ENCODE measurements around the gene MRM1. TPM values are rescaled to one million over a fixed set of nuclear protein-coding genes. Genes with fewer than 3 reads are reported as not detected.

The MRM1 gene
- total and polyA plus RNA-seq, 9 of the 15 experiments (the other 6 are each of a cell fraction or from before 2014, with no cell fraction given): 0.61 to 28.4 (median 21.5) TPM

GRCh38 chr17:36612323-36612722 is 10.9 kb downstream of the MRM1 start:
- Histone ChIP-seq H3K9ac (ENCODE audit: insufficient read depth in 1 of 2, low read depth in 2 of 2, low read length in 2 of 2) (peak overlapping the region; percentile 30 to 47; a peak in 2 of 4 replicates), H3K79me2 (ENCODE audit: control insufficient read depth, insufficient read depth, low read length) (peaks cover 2% of the 10 kb centered on the region; the same call in 1 of the 3 replicates), H3K4me2 (ENCODE audit: insufficient read depth, low read length) (peak overlapping the region; percentile 57; the same call in 1 of the 2 replicates), H3K27ac (ENCODE audit: extremely low read depth, low read depth, low read length) (peak overlapping the region; percentile 62; the same call in 2 of the 3 replicates), H3K9me1 (ENCODE audit: control insufficient read depth, insufficient read depth, low read length) (no peaks in the 10 kb centered on the region), H3K9me3 (replicated peaks; ENCODE audit: control insufficient read depth, insufficient read depth, low read depth, low read length) (no peaks in the 10 kb centered on the region), H2AFZ (ENCODE audit: low read depth, low read length) (peak overlapping the region; percentile 76), H3K27me3 (ENCODE audit: control insufficient read depth in 2 of 2, insufficient read depth in 2 of 2, low read length in 2 of 2) (peaks cover 0 to 9% of the 10 kb centered on the region in 2 experiments; a peak in 1 of 5 replicates), H4K20me1 (replicated peaks; ENCODE audit: control insufficient read depth, insufficient read depth, low read length) (no peaks in the 10 kb centered on the region; the same call in 1 of the 2 replicates), H3K4me3 (no peak overlapping the region), H3K36me3 (ENCODE audit: control insufficient read depth, insufficient read depth, low read length) (peaks cover 12% of the 10 kb centered on the region; the same call in 1 of the 3 replicates), H3K4me1 (replicated peaks in 1 of 2; ENCODE audit: control insufficient read depth in 2 of 2, insufficient read depth in 2 of 2, low read length in 2 of 2) (peaks cover 26 to 32% of the 10 kb centered on the region in 2 experiments; a peak in 4 of 5 replicates)
- intact Hi-C loops (cut with micrococcal nuclease): no loop called here
- no peak for FAIRE-seq
- 84% methylated on average over 3 of the region's 3 CpGs for WGBS (ENCODE audit: insufficient coverage, low coverage, missing lambda C conversion rate)
- ChIA-PET POLR2A (interaction anchor here (0.6 to 1.6 kb wide), 5 partner anchors 11 to 628 kb away, joined by 3 to 10 read pairs (median 3); partner anchors contain the start of gene MRM1), CTCF (ENCODE audit: low intra/inter-chr PET ratio) (interaction anchor here (1.1 kb wide), 1 partner anchor 9 kb away, joined by 3 read pairs; no protein-coding TSS in a partner anchor)
- no TSS peak for BruUV-seq (replicated peaks)
- no peak for ATAC-seq
- in situ Hi-C loops (cut with MboI): loop anchor here (10.0 kb wide), 1 partner anchor 632 kb away; no protein-coding TSS in a partner anchor
- TF ChIP-seq PHB2 (IDR thresholded peaks at IDR 0.05; ENCODE audit: low read depth): no peak
- no peak for TF ChIP-seq SMARCE1 (IDR thresholded peaks at IDR 0.05)
- no peak for TF ChIP-seq RCOR1 (IDR thresholded peaks at IDR 0.05; ENCODE audit: borderline replicate concordance in 1 of 2, low read depth in 2 of 2, low read length in 2 of 2)
- TF ChIP-seq SAP30 (IDR thresholded peaks at IDR 0.05; ENCODE audit: borderline replicate concordance, insufficient read depth, low read depth, low read length, poor library complexity, severe bottlenecking): no peak
- no peak for TF ChIP-seq CSDE1 (IDR thresholded peaks at IDR 0.05)
- no peak for TF ChIP-seq E2F6 (IDR thresholded peaks at IDR 0.05; ENCODE audit: borderline replicate concordance in 1 of 2, extremely low read depth in 1 of 2, insufficient read depth in 1 of 2, insufficient read length in 1 of 2, low read depth in 1 of 2, low read length in 1 of 2, poor library complexity in 1 of 2, severe bottlenecking in 1 of 2)
- no peak for TF ChIP-seq HLTF (IDR thresholded peaks at IDR 0.05)
- no peak for TF ChIP-seq OTX1 (CRISPR knock-in tag; IDR thresholded peaks at IDR 0.05)
- TF ChIP-seq CREB3 (tag; conservative IDR thresholded peaks at IDR 0.05; ENCODE audit: low read depth): no peak
- TF ChIP-seq ZNF280A (IDR thresholded peaks at IDR 0.05; ENCODE audit: low read depth, partially characterized antibody): no peak
- no peak for TF ChIP-seq HDAC1 (IDR thresholded peaks at IDR 0.05)
- TF ChIP-seq ZNF445 (CRISPR knock-in tag; IDR thresholded peaks at IDR 0.05; ENCODE audit: low read depth): no peak
- TF ChIP-seq SMARCB1 (IDR thresholded peaks at IDR 0.05; ENCODE audit: insufficient read length, low read depth): no peak
- no peak for TF ChIP-seq SFPQ (IDR thresholded peaks at IDR 0.05; ENCODE audit: low read depth, low read length)
- TF ChIP-seq ZBTB17 (CRISPR knock-in tag; IDR thresholded peaks at IDR 0.05): no peak
- no peak for DNase-seq (ENCODE audit: extremely low read depth in 1 of 4, low spot score in 3 of 4)
